HG02852 (cell line): Measurements from ENCODE around the gene PTPRN2.

Source experiments
- ATAC-seq: cut with Tn5 transposase; IDR thresholded peaks from one replicate; pipeline ENCODE4 v1.9.1; 2021; ENCODE audit warnings: mild to moderate bottlenecking, moderate library complexity; ENCODE audit not compliant: unreplicated experiment

Gene PTPRN2

DNA sequence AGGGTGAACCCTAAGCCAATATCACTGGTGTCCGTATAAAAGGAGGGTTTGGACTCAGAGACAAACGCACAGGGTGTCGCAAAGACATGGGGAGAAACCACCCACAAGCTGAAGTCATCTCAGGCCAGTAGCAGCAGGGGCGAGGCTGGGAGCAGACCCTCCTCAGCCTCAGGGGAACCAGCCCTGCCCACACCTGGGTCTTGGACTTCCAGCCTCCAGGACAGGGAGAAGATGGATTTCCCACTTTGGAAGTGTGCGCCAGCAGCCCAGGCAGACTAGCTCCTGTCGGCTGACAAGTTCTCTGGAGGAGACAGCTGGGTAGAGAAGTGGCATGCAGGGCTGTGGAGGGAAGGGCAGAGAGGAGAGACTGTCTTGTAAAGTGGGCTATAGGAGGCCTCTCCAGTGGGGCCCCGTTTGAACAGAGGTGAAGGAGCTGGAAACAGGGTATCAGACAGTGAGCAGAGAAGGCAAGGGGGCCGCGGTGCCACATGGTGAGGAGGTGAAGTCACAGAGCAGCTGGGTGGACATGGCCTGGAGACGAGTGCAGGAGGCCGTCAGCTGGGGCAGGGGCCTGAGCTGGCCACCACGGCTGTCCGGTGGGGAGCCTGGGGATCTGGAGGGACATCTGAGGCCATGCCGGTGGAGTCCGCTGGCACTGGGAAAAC is 475.6 kb downstream of the PTPRN2 start:
- no peak for ATAC-seq

GRCh38 chr7:158111049-158111751 is 476.4 kb downstream of the PTPRN2 start:
- no peak for ATAC-seq

- ATAC-seq: no peak
Measured at GRCh38 chr7:158110661-158111048, 477.0 kb downstream of the PTPRN2 start.

DNA sequence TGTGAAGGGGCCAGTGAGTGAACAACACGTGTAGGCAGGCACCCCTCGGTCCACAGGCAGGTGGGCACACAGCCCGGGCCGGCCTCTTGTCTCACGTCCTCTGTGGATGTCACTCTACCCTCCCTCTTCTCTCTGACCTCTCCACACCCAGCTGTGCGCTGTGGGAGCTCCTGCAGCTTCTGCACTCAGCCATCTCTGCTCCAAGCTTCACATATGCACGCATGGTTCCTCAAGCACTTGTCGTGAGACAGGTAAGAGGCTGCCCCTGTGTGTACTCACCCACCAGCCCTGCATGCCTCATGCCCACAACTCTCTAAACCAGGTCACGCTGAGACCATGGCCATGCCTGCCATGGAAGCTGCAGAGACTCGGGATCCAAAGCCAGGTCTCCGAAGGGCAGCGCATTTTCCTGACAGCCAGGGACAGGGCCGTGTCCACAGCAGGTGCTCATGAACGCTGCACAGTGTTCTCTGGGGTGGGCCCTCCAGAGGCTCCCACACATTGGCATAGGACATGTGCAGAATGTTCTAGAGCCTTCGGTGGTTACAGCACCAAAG is 477.5 kb downstream of the PTPRN2 start:
- no peak for ATAC-seq

GRCh38 chr7:158109364-158110033 is 478.1 kb downstream of the PTPRN2 start:
- ATAC-seq: no peak

GRCh38 chr7:158108646-158109293 is 478.9 kb downstream of the PTPRN2 start:
- ATAC-seq: no peak

DNA sequence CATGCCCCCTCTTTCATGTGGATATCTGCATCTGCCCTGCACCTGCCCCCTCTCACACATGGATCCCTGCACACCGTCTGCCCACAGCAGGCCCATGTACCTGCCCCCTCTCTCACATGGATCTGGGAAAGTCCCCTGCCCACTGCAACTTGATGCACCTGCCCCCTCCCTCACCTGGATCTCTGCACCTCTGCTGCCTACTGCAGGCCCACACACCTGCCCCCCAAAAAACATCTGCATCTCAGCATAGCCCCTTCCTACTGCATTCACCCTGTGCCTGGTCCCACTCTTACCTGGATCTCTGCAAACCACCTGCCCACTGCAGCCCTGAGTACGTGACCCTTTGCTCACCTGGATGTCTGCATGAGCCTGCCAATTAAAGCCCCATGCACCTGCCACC is 479.8 kb downstream of the PTPRN2 start:
- ATAC-seq: no peak

DNA sequence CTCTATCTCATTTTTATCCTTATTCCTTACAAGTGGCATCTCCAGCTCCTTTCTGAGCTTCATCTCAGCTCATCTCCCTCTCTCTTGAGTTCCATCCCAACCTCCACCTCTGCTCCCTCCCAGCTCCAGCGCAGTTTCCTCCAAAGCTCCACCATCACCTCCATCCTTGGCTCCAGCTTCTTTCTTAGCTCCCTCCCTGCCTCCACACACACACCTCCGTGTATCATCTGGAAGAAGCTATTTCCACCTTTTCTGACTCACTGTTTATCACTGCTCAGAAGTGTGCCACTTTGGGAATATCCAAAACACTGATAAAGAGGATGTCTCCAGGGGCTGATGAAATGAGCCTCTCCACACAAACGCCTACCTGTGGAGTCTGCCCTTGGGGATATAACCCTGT is 481.4 kb downstream of the PTPRN2 start:
- ATAC-seq: no peak

GRCh38 chr7:158103378-158103777 is 484.2 kb downstream of the PTPRN2 start:
- no peak for ATAC-seq

DNA sequence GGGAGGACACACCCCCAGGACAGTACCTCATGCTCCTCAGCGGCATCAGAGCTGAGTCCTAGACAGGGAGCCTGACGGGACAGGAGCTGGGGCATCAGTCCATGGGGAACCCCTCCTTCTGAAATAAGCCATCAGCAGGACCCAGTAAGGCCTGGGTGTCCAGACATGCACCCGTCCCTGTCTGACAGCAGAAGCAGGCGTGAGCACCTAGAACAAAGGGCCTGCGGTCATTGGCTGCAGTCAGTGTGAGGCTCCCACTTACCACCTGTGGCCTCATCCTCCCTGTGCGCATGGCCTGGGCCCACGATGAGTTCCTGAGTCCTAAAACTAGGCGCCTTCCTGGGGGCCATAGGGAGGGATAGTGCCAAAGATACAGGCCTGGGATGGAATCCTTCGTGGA is 484.7 kb downstream of the PTPRN2 start:
- ATAC-seq: no peak

DNA sequence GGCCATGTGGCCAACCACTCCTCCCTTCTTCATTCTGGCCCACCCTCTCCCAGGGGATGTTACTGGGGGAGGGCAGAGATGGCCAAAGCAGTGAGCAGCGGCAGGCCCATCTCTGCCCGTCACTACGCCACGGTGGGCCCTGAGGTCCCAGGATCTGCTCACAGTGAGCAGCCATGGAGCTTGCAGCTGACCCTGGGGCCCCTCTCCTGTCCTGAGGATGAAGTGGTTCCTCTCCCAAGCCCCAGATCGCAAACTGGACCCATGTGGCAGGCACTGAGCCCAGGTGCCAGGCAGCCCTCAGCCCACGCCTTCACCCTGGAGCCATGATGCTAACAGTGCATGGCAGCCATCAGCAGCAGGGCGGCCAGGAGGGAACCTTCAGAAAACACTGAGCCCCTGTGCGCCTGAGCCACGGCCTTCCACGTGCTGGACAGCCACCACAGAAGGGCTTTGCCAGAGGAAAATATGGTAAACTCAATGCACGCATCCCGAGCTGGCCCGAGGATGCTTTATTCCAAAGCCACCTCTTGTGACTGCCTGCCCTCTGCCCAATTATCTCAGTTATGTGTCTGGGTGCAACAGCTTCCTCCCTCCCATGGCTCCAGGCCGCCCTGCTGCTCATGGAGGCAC is 485.7 kb downstream of the PTPRN2 start:
- ATAC-seq: no peak

- ATAC-seq: no peak
Measured at GRCh38 chr7:158098125-158099030, 489.2 kb downstream of the PTPRN2 start.

DNA sequence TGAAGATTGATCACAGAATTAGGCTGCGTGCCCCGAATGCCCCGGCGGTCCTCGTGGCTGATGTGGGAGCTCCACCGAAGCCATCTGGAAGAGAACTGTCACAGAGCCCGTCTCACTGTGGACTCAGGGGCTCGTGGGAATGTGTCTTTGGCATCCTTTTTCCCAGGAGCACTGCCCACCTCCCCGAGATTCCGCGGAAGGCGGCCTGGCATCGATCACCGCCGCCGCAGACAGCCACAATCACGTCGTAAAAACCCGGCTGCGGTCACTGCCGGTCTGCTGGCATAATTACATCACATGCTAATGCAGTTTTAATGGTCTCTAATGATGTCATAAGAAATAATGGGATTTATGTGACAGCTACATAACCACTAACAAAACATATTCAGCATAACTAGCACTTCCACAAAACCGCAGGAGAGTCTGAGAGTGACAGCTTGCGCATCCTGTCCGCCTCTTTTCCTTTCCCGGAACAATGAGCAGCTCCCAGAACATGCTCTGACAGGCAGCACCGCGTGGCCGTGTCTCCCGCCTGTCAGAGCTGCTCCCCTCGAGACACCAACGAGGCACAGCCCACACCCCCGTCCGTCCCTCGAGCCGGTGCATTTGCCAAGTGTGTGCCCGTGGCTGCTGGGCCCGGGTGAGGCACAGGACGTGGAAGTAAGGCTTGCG is 490.0 kb downstream of the PTPRN2 start:
- no peak for ATAC-seq

DNA sequence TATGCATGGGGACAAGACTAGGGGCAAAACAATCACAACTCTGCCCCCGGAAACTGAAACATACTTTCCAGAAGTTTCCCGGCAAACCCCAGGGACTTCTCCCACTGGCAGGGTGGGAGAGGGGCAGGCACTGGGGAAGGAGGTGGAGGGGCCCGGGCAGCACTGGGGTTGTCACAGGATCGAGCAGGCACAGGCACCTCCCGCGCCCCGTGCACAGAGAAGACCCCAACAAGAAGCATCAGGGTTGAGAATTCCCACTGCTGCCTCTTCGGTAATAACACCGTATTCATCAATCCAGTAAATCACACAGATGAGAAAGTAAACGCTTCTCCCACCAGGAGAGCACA is 490.5 kb downstream of the PTPRN2 start:
- ATAC-seq: no peak

DNA sequence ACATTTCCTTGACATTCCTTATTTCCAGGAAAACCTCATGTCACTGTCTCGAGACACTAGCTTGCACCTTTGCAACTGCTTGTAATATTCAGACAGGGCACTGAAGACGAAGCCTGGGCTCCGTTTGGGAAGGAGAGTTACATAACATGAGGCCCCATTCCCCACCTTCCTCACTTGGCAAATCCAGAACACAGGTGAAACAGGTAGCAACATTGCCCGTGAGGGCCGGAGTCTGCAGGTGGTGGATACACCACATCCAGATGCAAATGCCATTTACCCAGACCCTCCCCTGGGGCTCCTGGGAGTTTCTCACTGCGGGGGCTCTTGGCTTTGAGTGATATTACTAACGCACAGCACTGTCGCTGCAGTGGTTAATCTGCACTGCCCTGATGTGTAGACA is 491.0 kb downstream of the PTPRN2 start:
- ATAC-seq: no peak

DNA sequence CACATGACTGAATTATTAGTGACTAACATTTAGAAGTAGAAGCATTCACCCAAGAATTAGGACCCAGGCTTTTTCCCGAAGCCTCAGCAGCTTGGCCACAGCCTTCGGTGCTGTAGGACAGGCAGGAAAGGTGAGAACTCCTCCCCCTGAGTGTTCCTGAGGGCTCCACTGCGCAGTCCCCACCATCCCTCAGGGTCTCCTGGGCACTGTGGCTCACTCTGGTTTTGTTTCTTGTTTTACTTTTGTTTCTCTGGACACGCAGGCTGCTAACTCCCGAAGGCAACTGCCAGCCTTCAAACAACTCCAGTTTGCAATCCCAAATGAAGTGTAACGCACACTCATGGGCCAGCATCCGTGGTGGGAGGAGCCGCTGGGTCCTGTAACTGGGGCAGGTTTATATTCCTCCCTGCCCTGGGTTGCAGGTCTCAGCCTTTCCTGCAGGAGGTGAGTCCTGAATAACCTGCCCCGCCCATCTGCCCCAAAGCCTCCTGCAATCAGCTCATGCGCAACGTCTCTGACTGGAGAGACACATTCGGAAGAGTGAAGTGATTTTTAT is 492.9 kb downstream of the PTPRN2 start:
- ATAC-seq: no peak

- ATAC-seq: no peak
Measured at GRCh38 chr7:158094046-158094445, 493.6 kb downstream of the PTPRN2 start.

DNA sequence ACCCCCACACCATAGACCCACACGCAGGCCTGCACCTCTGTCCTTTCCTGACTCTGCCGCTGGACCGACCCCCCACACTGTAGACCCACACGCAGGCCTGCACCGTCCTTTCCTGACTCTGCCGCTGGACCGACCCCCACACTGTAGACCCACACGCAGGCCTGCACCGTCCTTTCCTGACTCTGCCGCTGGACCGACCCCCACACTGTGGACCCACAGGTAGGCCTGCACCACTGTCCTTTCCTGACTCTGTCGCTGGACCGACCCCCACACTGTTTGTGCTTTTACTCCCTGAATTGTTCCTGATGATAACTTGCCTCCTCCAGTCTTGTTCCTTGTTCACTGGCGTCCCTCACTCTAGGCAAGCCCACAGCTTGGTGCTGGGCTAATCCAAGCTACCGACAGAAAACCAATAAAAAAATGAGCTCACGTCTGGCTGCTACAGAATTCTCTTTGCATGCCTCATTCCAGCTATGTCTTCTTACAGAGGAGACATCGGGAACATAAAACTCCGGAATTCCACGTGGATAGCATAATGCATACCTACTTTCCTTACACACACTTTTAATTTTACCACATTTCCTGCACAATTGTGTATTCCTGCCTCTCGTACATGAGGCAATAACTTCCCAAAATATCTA is 494.3 kb downstream of the PTPRN2 start:
- no peak for ATAC-seq

DNA sequence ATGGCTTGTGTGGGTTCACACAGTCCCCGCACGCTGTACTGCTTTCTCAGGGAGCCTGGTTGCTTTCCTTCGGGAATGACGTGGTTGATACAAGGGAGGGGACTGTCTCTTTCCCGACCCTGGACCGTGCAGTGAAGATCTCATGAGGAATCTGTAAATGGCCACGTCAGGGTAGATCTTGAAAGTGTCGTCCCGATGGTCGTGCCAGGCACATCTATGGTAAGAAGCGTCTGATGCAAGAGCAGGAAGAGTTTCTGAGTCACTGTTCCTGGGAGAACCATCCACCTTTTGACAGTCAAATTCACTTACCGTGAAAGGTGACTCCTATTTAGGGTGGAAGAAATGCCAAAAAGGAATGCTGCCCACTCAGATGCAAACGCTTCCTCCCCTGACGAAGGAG is 500.4 kb downstream of the PTPRN2 start:
- ATAC-seq: no peak
